H9 (cell line): Measurements from ENCODE around the gene PROSER3. TPM values are rescaled to one million over a fixed set of nuclear protein-coding genes. Genes with fewer than 3 reads are reported as not detected.

Experiments
- DNase-seq: peaks from one replicate; pipeline ENCODE4 v3.0.0-alpha.2; 2017
- H2AFZ ChIP-seq: one replicate; pipeline ENCODE4 v1.6.1; 2013; ENCODE audit warnings: mild to moderate bottlenecking, low read length, control low read depth, moderate library complexity
- H2AK5ac ChIP-seq: 2 replicates; pipeline ENCODE4 v1.6.1; 2013; ENCODE audit warnings: low read length, control low read depth, mixed read lengths; ENCODE audit not compliant: insufficient read length
- H2BK120ac ChIP-seq: one replicate; pipeline ENCODE4 v1.6.1; 2013; ENCODE audit warnings: low read depth, mild to moderate bottlenecking, low read length, control low read depth, inconsistent platforms; ENCODE audit not compliant: poor library complexity, severe bottlenecking
- H2BK12ac ChIP-seq: 2 replicates; pipeline ENCODE4 v1.6.1; 2013; ENCODE audit warnings: low read length, control low read depth, mixed read lengths, low read depth; ENCODE audit not compliant: insufficient read length
- H2BK15ac ChIP-seq: 2 replicates; pipeline ENCODE4 v1.6.1; 2013; ENCODE audit warnings: low read depth, low read length, control low read depth
- H2BK20ac ChIP-seq: one replicate; pipeline ENCODE4 v1.6.1; 2013; ENCODE audit warnings: low read depth, mild to moderate bottlenecking, low read length, control low read depth, inconsistent platforms; ENCODE audit not compliant: poor library complexity, severe bottlenecking
- H2BK5ac ChIP-seq: 2 replicates; pipeline ENCODE4 v1.6.1; 2013; ENCODE audit warnings: low read length, control low read depth, mixed read lengths; ENCODE audit not compliant: insufficient read length
- H3K14ac ChIP-seq: 2 replicates; pipeline ENCODE4 v1.6.1; 2013; ENCODE audit warnings: low read length, control low read depth; ENCODE audit not compliant: insufficient read depth
- H3K18ac ChIP-seq: 2 replicates; pipeline ENCODE4 v1.6.1; 2013; ENCODE audit warnings: low read depth, mild to moderate bottlenecking, mixed read lengths, low read length, control low read depth; ENCODE audit not compliant: insufficient read length
- H3K23ac ChIP-seq: 2 replicates; pipeline ENCODE4 v1.6.1; 2013; ENCODE audit warnings: low read length, control low read depth, mixed read lengths, low read depth; ENCODE audit not compliant: insufficient read length
- H3K23me2 ChIP-seq: 2 replicates; pipeline ENCODE4 v1.6.1; 2013; ENCODE audit warnings: low read depth, mild to moderate bottlenecking, mixed read lengths, low read length, control low read depth; ENCODE audit not compliant: insufficient read length, poor library complexity, severe bottlenecking
- H3K27ac ChIP-seq: 2 replicates; pipeline ENCODE4 v1.5.1; 2013; ENCODE audit warnings: low read length, control low read depth, mixed read lengths, low read depth; ENCODE audit not compliant: insufficient read length
- H3K27me3 ChIP-seq: 2 replicates; pipeline ENCODE4 v1.6.1; 2013; ENCODE audit warnings: low read length, control low read depth, inconsistent platforms; ENCODE audit not compliant: insufficient read depth
- H3K4ac ChIP-seq: 2 replicates; pipeline ENCODE4 v1.6.1; 2013; ENCODE audit warnings: low read depth, mild to moderate bottlenecking, control low read depth, inconsistent platforms, low read length, moderate library complexity
- H3K4me1 ChIP-seq: 2 replicates; pipeline ENCODE4 v1.6.1; 2013; ENCODE audit warnings: low read length, control low read depth, inconsistent platforms; ENCODE audit not compliant: insufficient read depth
- H3K4me2 ChIP-seq: 2 replicates; pipeline ENCODE4 v1.6.1; 2013; ENCODE audit warnings: low read length, control low read depth, mixed read lengths; ENCODE audit not compliant: insufficient read length, insufficient read depth
- H3K56ac ChIP-seq: 2 replicates; pipeline ENCODE4 v1.6.1; 2013; ENCODE audit warnings: low read depth, mild to moderate bottlenecking, mixed read lengths, low read length, control low read depth; ENCODE audit not compliant: insufficient read length
- H3K79me1 ChIP-seq: 2 replicates; pipeline ENCODE4 v1.6.1; 2013; ENCODE audit warnings: low read depth, mild to moderate bottlenecking, moderate library complexity, low read length, control low read depth, inconsistent platforms; ENCODE audit not compliant: insufficient read depth, poor library complexity, severe bottlenecking
- H3K79me2 ChIP-seq: 2 replicates; pipeline ENCODE4 v1.6.1; 2013; ENCODE audit warnings: low read length, control low read depth, inconsistent platforms; ENCODE audit not compliant: insufficient read depth
- H3K9ac ChIP-seq: 2 replicates; pipeline ENCODE4 v1.6.1; 2013; ENCODE audit warnings: low read length, control low read depth, mixed read lengths; ENCODE audit not compliant: insufficient read length; ENCODE audit errors: extremely low read depth
- H3K9me3 ChIP-seq: one replicate; pipeline ENCODE4 v1.6.1; 2013; ENCODE audit warnings: low read depth, low read length, inconsistent platforms; ENCODE audit not compliant: control insufficient read depth
- H3T11ph ChIP-seq: one replicate; pipeline ENCODE4 v1.6.1; 2013; ENCODE audit warnings: mild to moderate bottlenecking, low read length, control low read depth, inconsistent platforms
- H4K20me1 ChIP-seq: one replicate; pipeline ENCODE4 v1.6.1; 2013; ENCODE audit not compliant: control insufficient read depth, insufficient read length, insufficient read depth
- H4K5ac ChIP-seq: 2 replicates; pipeline ENCODE4 v1.6.1; 2013; ENCODE audit warnings: low read depth, mild to moderate bottlenecking, mixed read lengths, low read length, control low read depth; ENCODE audit not compliant: insufficient read length
- H4K8ac ChIP-seq: replicated peaks from 2 replicates; pipeline ENCODE4 v1.6.1; 2013; ENCODE audit warnings: low read length, control low read depth, mixed read lengths, low read depth; ENCODE audit not compliant: insufficient read length
- H4K91ac ChIP-seq: 2 replicates; pipeline ENCODE4 v1.6.1; 2013; ENCODE audit warnings: low read depth, mild to moderate bottlenecking, moderate library complexity, mixed read lengths, low read length, control low read depth; ENCODE audit not compliant: insufficient read length
- H3K27ac Mint-ChIP-seq, 3 experiments: 2 replicates in 2 of 3; 3 replicates in 1 of 3; pipeline ENCODE4 v1.8.0; 2020 to 2021; ENCODE audit warnings: mixed read lengths in 3 of 3, mild to moderate bottlenecking in 1 of 3, moderate library complexity in 1 of 3
- H3K27me3 Mint-ChIP-seq: 2 replicates; pipeline ENCODE4 v1.8.0; 2021; ENCODE audit warnings: low read depth, mild to moderate bottlenecking, moderate library complexity, mixed read lengths
- H3K36me3 Mint-ChIP-seq, 3 experiments: 2 replicates in 2 of 3; 3 replicates in 1 of 3; pipeline ENCODE4 v1.8.0; 2020 to 2021; ENCODE audit warnings: low read depth in 3 of 3, mixed read lengths in 3 of 3; ENCODE audit not compliant: insufficient read depth in 1 of 3
- H3K4me1 Mint-ChIP-seq, 2 experiments: 2 replicates each; pipeline ENCODE4 v1.8.0; 2020; ENCODE audit warnings: mixed read lengths in 2 of 2
- H3K4me3 Mint-ChIP-seq, 2 experiments: 2 replicates in 1 of 2; 3 replicates in 1 of 2; pipeline ENCODE4 v1.8.0; 2020 to 2021; ENCODE audit warnings: mild to moderate bottlenecking in 2 of 2, mixed read lengths in 2 of 2, moderate library complexity in 1 of 2
- H3K9me3 Mint-ChIP-seq, 2 experiments: 2 replicates in 1 of 2; 3 replicates in 1 of 2; pipeline ENCODE4 v1.8.0; 2020; ENCODE audit warnings: mild to moderate bottlenecking in 2 of 2, mixed read lengths in 2 of 2, moderate library complexity in 1 of 2
- CTCF ChIP-seq: fragments of 200-600 bp; sonication (generic); conservative IDR thresholded peaks from 3 replicates; pipeline ENCODE4 v1.8.0; 2021; ENCODE audit warnings: antibody characterized with exemption, mild to moderate bottlenecking
- WGBS: extraction: QIAGEN DNeasy Blood & Tissue Kit; methylation state at CpG from one replicate; pipeline ENCODE4 v1.1.7; 2013; ENCODE audit warnings: missing lambda C conversion rate, low lambda C conversion rate, mixed read lengths; ENCODE audit not compliant: insufficient read length; ENCODE audit errors: extremely low coverage; 5-methylcytosine and 5-hydroxymethylcytosine counted together
- total RNA-seq: library from RNA; stranded (reverse); gene quantifications from 2 replicates; pipeline ENCODE4 v1.2.1, GENCODE V29; 2021

PROSER3 gene
- total RNA-seq, 1 experiment from 2014 or later, result 29.1 TPM

DNA sequence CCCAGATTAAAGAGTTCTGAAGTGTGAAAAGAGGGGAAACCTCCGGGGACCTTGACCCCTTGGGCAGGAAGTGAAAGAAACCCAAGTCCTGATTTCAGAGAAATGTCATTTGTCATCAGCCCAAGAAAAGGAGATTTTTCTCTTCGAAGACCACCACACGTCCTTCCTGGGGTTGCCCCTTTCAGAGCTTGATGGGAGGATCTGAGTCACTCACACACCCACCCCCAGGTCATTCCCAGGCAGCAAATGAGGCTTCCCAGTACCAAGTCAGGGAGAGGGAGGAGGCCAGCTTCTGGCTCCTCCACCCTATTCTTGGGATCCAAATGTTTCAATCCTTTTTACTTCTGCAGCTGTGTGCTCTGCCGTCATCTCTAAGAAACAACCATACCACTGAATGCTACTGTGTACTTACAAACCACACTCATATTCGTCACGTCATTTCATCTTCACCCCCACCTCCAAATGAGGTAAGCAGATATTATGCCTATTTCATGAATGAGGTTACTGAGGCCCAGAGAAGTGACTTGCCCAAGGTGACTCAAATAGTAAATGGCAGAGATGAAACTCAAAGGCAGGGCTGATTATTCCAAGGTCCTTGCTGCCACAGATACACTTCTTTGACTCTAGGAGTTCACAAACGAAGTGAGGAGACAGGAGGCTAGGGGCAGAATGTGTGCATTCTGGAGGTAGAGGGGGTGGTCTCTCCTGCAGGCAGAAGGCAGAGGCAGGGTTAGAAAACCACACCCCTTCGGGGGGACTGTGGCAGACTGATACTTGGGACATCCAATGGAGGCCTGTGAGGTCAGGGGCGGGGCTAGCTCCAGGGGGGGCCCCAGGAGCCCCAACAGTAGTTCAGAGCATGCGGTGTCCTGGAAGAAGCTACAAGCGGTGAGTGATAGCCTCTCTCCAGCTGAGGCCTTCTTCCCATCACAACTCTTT lies 45.1 kb upstream of the PROSER3 start:
- H2AK5ac ChIP-seq, result no peak overlapping the region
- no peak overlapping the region for H2BK15ac ChIP-seq
- H3K9me3 ChIP-seq, result no peaks in the 10 kb centered on the region
- H4K91ac ChIP-seq, result no peak overlapping the region
- H2AFZ ChIP-seq, result no peak overlapping the region
- no peak overlapping the region for H3K27ac ChIP-seq
- no peak overlapping the region for H2BK20ac ChIP-seq
- H3K27ac Mint-ChIP-seq, result no peak overlapping the region; a peak in 1 of 7 replicates
- no CpG with 5 or more reads among the region's 11 CpGs for WGBS
- TF ChIP-seq CTCF, result no peak
- no peak overlapping the region for H4K8ac ChIP-seq
- H3K14ac ChIP-seq, result no peak overlapping the region
- no peak overlapping the region for H3T11ph ChIP-seq
- H3K79me1 ChIP-seq, result no peaks in the 10 kb centered on the region
- no peak overlapping the region for H3K4me2 ChIP-seq
- peaks cover 11% of the 10 kb centered on the region for H3K23me2 ChIP-seq
- no peak overlapping the region for H2BK120ac ChIP-seq
- peaks cover 42 to 43% of the 10 kb centered on the region in 2 experiments for H3K4me1 Mint-ChIP-seq
- no peak overlapping the region for H4K5ac ChIP-seq
- no peak for DNase-seq
- H3K27me3 ChIP-seq, result no peaks in the 10 kb centered on the region
- no peak overlapping the region; a peak in 1 of 5 replicates for H3K4me3 Mint-ChIP-seq
- H3K4me1 ChIP-seq, result peaks cover 10% of the 10 kb centered on the region; the same call in 1 of the 2 replicates
- H3K79me2 ChIP-seq, result no peaks in the 10 kb centered on the region; the same call in 1 of the 2 replicates
- no peak overlapping the region for H3K18ac ChIP-seq
- H3K27me3 Mint-ChIP-seq, result no peaks in the 10 kb centered on the region; the same call in 1 of the 2 replicates
- no peak overlapping the region for H3K4ac ChIP-seq
- H3K23ac ChIP-seq, result no peak overlapping the region
- no peak overlapping the region for H3K56ac ChIP-seq
- no peak overlapping the region for H2BK5ac ChIP-seq
- H3K36me3 Mint-ChIP-seq, result peaks cover 0 to 14% (median 6%) of the 10 kb centered on the region in 3 experiments; a peak in 5 of 7 replicates
- no peak overlapping the region for H2BK12ac ChIP-seq
- no peaks in the 10 kb centered on the region; a peak in 1 of 5 replicates for H3K9me3 Mint-ChIP-seq
- H3K9ac ChIP-seq, result no peak overlapping the region
- H4K20me1 ChIP-seq, result no peaks in the 10 kb centered on the region
